GM19455 (cell line): ENCODE data around the gene FES.
"Not testable (repeated sequence)": the region's sequence is repeated elsewhere in the genome, so short reads cannot be mapped to it uniquely, and the experiment has no call there.

Experiments
- ATAC-seq: cut with Tn5 transposase; IDR thresholded peaks from one replicate; pipeline ENCODE4 v1.9.1; 2021; ENCODE audit not compliant: unreplicated experiment

Gene FES

GRCh38 chr15:90890839-90891238 is 6.5 kb downstream of the FES start:
- ATAC-seq: no peak

DNA sequence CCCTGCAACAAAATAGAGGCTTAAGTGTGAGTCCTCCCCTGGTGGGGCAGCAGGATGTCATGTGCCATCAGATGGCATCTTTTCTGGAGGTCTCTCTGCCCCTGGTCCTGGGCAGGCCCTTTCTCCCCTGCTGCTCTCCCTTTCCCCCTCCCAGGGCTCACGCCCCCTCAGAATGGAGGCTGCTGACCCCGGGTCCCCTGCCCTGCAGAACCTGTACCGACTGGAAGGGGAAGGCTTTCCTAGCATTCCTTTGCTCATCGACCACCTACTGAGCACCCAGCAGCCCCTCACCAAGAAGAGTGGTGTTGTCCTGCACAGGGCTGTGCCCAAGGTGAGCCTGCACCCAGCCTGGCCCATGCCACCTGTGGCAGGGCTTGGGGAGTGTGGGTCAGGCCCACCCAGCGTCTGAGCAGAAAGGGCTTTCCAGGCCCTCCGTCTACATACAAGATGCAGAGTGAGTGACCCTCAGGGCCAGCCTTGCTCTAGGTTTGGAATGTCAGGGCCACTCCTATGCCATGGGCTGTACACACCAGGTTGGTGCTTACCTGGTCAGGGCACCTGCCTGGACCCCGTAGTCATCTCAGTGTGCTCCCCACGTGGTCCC is 7.1 kb downstream of the FES start:
- no peak for ATAC-seq

DNA sequence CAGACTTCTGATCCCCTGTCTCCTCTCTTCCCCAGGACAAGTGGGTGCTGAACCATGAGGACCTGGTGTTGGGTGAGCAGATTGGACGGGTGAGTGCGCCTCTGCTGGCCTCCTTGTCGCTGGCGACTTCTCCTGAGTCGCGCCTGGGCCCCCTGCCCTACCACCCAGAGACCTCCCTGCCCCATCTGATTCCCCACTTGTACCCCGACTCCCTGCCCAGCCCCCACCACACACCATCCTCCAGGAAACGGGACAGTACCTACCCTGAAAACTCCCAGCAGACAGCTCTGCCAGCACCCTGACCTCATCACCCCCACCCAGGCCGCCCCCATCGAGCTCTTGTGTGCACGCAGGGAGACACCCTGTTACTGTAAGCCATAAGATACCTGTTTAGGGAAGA is 7.7 kb downstream of the FES start:
- no peak for ATAC-seq

GRCh38 chr15:90892498-90893174 is 8.3 kb downstream of the FES start:
- ATAC-seq: no peak

DNA sequence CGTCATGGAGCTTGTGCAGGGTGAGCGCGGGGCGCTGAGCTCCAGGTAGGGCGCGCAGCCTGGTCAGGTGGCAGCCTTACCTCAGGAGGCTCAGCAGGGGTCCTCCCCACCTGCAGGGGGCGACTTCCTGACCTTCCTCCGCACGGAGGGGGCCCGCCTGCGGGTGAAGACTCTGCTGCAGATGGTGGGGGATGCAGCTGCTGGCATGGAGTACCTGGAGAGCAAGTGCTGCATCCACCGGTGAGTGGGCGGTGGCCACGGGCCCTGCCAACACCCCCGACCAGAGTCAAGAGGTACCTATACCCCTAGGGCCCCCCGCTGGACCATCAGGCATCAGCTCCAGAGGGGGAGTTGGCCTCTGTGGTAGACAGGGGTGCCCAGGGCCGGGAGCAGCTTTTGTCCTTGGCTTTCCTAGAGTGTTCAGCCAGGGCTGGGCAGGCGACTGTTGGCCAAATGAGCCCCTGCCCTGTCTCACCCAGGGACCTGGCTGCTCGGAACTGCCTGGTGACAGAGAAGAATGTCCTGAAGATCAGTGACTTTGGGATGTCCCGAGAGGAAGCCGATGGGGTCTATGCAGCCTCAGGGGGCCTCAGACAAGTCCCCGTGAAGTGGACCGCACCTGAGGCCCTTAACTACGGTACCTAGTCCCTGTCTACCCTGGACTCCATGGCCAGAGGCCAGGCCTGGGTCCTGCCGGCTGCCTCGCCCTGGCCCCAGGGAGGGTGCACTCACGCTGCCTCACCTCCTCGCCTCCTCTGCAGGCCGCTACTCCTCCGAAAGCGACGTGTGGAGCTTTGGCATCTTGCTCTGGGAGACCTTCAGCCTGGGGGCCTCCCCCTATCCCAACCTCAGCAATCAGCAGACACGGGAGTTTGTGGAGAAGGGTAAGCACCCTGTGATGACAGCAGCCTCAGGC is 9.1 kb downstream of the FES start:
- no peak for ATAC-seq

- ATAC-seq: no peak
Measured at GRCh38 chr15:90895571-90896117, 11.3 kb downstream of the FES start.

DNA sequence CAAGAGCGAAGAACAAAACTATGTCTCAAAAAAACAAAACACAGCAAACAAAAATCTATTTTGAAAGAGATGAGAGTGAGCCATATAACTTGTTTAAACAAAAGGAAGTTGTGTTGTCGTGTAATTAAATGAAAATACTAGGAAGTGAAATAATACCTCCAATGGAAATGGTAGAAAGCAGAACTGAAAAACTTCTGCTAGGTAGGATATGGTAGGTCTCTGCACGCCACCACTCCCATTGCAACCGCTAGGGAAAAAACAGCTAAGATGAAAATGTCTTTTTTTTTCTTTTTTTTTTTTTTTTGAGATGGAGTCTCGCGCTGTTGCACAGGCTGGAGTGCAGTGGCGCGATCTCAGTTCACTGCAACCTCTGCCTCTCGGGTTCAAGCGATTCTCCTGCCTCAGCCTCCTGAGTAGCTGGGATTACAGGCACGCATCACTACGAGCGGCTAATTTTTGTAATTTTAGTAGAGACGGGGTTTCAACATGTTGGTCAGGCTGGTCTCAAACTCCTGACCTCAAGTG is 12.9 kb downstream of the FES start:
- not testable (repeated sequence) for ATAC-seq

GRCh38 chr15:90901175-90902039 is 17.1 kb downstream of the FES start:
- ATAC-seq: no peak

DNA sequence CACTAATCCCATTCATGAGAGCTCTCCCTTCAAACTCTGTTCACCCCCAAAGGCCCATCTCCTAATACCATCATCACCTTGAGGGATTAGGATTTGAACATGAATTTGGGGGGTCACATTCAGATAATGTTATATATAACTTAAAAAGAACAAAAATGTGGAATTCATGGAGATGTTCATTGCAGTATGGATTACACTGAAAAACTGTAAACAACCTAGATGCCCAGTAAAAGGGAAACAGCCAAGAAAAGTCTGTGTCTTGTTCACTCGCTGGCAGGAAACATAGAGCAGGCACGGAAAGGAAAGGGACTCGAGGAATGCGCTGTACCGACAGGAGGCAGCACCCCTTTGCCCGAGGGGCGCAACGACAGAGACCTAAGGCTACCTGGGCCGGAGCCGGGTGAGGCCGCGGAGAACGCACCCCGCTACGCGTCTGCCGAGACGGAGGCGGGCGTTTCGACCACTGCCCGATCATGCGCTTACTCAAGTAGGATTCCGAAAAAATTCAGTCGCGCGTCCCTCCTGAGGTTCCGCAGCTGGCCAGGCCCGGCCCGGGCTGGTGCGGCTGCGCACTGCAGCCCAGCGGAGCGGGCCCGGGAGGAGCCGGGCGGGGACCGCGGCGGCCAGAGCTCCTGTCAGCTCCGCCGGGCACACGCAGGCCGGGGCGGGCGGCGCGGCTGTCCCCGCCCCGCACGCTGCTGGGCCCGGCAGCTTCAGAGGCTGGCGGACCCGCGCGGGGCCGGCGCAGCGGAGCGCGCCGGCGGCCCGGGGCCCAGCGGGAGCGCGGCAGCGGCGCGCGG is 17.9 kb downstream of the FES start:
- ATAC-seq: peak; percentile 75

- peak; percentile 46 for ATAC-seq
Measured at GRCh38 chr15:90902840-90903732, 18.8 kb downstream of the FES start, which contains the start of gene MAN2A2. Gene MAN2A2 (plus strand): TSS chr15:90903302. CDS start chr15:90904208, 906 bp downstream.

GRCh38 chr15:90903733-90904536 is 19.6 kb downstream of the FES start:
- no peak for ATAC-seq

- no peak for ATAC-seq
Measured at GRCh38 chr15:90904746-90905145, 20.4 kb downstream of the FES start.

DNA sequence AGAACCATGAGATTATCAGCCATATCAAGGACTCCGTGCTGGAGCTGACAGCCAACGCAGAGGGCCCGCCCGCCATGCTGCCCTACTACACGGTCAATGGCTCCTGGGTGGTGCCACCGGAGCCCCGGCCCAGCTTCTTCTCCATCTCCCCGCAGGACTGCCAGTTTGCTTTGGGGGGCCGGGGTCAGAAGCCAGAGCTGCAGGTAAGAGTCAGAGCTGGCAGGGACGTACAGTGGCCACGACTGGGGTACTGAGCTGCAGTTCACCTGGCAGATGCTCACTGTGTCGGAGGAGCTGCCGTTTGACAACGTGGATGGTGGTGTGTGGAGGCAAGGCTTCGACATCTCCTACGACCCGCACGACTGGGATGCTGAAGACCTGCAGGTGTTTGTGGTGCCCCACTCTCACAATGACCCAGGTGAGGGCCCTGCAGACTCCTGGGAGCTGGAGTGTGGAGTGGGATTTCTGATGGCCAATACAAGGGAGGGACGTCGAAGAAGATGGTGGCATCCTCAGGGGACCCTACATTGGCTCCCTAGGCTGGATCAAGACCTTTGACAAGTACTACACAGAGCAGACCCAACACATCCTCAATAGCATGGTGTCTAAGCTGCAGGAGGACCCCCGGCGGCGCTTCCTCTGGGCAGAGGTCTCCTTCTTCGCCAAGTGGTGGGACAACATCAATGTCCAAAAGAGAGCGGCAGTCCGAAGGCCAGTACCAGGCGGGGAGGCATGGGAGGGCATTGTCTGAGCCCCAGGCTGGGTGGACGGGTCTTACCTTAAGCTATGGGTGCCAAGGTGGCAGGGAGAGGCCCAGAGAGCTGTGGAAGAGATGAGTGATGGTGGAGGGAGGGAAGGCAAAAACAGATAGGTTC is 21.2 kb downstream of the FES start:
- no peak for ATAC-seq

DNA sequence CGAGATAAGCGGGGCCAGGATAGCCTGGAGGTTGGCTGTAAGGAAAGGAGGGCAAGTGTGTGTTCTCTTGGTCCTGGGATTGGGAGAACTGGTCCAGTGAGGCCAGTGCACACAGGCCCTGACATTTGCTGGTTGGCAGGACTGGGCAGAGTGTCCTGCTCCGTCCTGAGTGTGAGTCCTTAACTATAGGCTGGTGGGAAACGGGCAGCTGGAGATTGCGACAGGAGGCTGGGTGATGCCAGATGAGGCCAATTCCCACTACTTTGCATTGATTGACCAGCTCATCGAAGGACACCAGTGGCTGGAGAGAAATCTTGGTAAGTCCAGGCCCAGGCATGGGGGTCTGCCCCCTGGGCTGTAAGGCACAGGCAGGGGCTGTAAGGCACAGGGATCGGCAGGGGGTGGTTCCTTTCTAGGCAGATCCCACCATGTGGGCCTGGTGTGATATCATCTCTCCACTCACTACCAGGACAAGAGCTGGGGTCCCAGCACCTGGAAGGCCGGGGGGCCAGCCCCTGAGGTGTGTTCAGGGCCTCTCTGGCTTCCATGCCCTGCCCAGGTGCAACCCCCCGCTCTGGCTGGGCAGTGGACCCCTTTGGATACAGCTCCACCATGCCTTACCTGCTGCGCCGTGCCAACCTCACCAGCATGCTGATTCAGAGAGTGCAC is 22.0 kb downstream of the FES start:
- no peak for ATAC-seq

- no peak for ATAC-seq
Measured at GRCh38 chr15:90907051-90907660, 22.9 kb downstream of the FES start.
